ENCODE measurements around the gene CCL5. TPM values are rescaled to one million over a fixed set of nuclear protein-coding genes. Genes with fewer than 3 reads are reported as not detected.

The CCL5 gene
- total and polyA plus RNA-seq, 7 donors: 1.8 to 15.5 (median 2.9) TPM; not detected in 1

DNA sequence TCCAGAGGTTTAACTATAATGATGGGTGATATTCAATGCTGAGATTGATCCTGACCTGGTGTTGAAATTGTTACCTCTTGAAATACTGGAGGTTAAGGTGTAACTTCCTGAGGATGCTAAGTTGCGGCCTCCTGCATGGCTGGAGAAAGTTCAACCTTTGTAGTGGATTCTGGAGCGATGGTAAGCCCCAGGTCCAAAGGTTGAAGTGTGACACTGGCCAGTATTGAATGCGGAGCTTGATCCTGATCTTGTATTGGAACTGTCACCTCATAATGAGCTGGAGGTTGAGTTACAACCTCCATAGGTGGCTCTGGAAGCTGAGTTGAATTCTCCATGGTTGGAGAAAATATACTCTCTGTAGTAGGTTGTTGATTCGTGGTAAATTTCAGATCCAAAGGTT lies 33.4 kb upstream of the CCL5 start:
- no peak overlapping the region for H3K4me3 ChIP-seq

GRCh38 chr17:35912942-35913341 lies 32.8 kb upstream of the CCL5 start:
- WGBS, 2 donors: 83 to 90% methylated on average over 2 of the region's 2 CpGs
- no peak for DNase-seq
- TF ChIP-seq EP300 (IDR thresholded peaks at IDR 0.05) (no peak), POLR2A (IDR thresholded peaks at IDR 0.05) (no peak), CTCF (IDR thresholded peaks at IDR 0.05) (no peak)
- H3K36me3 ChIP-seq: no peaks in the 10 kb centered on the region
- H3K9me3 ChIP-seq: no peaks in the 10 kb centered on the region
- H3K4me3 ChIP-seq: no peak overlapping the region
- no peaks in the 10 kb centered on the region for H3K27me3 ChIP-seq
- intact Hi-C loops (cut with DNase I): no loop called here
- H3K4me1 ChIP-seq: no peaks in the 10 kb centered on the region
- H3K27ac ChIP-seq: no peak overlapping the region

More for the DNA sequence above, 33.4 kb upstream of the CCL5 start:
- Histone ChIP-seq H3K4me1 (no peaks in the 10 kb centered on the region), H3K27me3 (no peaks in the 10 kb centered on the region), H3K9me3 (no peaks in the 10 kb centered on the region), H3K27ac (no peak overlapping the region), H3K36me3 (no peaks in the 10 kb centered on the region)
- no peak for DNase-seq
- intact Hi-C loops (cut with DNase I): no loop called here
- TF ChIP-seq POLR2A (IDR thresholded peaks at IDR 0.05) (no peak), POLR2AphosphoS5 (IDR thresholded peaks at IDR 0.05) (no peak), EP300 (IDR thresholded peaks at IDR 0.05) (no peak), CTCF (IDR thresholded peaks at IDR 0.05) (no peak)
- WGBS, 2 donors: 86 to 91% methylated on average over 4 of the region's 4 CpGs

DNA sequence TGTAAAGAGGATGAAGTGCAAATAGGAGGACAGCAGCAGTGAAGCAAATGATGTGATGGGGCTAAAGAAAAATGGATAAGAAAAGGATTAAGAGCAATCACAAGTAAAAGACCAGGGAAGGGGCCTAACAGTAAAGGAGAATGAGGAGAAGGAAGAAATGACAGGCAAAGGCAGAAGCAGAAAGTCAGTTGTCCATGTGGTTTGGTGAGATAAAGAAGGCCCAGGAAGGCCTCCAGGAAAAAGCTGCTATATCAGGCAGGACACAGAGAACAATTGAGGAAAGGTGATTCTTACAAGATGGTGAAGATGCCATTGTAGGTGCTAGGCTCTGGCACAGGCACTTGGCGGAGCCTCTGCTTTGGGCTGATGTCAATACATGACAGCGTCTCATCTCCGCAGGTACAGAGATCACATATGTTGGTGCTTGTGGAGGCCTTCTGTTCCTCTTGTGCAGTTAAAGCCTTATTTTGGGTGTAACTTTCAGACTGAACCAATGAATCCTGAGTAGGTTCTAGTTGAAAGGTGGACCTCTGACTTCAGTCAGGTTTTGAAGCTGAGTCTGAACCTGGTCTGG lies 32.3 kb upstream of the CCL5 start:
- no peak overlapping the region for H3K4me3 ChIP-seq
- H3K27me3 ChIP-seq: no peaks in the 10 kb centered on the region
- WGBS, 2 donors: 97 to 98% methylated on average over 3 of the region's 3 CpGs
- H3K9me3 ChIP-seq: no peaks in the 10 kb centered on the region
- H3K36me3 ChIP-seq: no peaks in the 10 kb centered on the region
- H3K4me1 ChIP-seq: no peaks in the 10 kb centered on the region
- TF ChIP-seq EP300 (IDR thresholded peaks at IDR 0.05): no peak
- no peak for TF ChIP-seq CTCF (IDR thresholded peaks at IDR 0.05)
- TF ChIP-seq POLR2A (IDR thresholded peaks at IDR 0.05): no peak
- no peak for TF ChIP-seq POLR2AphosphoS5 (IDR thresholded peaks at IDR 0.05)
- no peak overlapping the region for H3K27ac ChIP-seq
- intact Hi-C loops (cut with DNase I): no loop called here
- DNase-seq: no peak

- no peaks in the 10 kb centered on the region for H3K36me3 ChIP-seq
- no peak for DNase-seq
- H3K4me1 ChIP-seq: no peaks in the 10 kb centered on the region
- no peak overlapping the region for H3K4me3 ChIP-seq
- no peaks in the 10 kb centered on the region for H3K27me3 ChIP-seq
- H3K9me3 ChIP-seq: no peaks in the 10 kb centered on the region
- no peak for TF ChIP-seq POLR2AphosphoS5 (IDR thresholded peaks at IDR 0.05)
- no peak for TF ChIP-seq CTCF (IDR thresholded peaks at IDR 0.05)
- no peak for TF ChIP-seq POLR2A (IDR thresholded peaks at IDR 0.05)
- TF ChIP-seq EP300 (IDR thresholded peaks at IDR 0.05): no peak
- intact Hi-C loops (cut with DNase I): no loop called here
- WGBS, 2 donors: 85 to 90% methylated on average over 3 of the region's 3 CpGs
- H3K27ac ChIP-seq: no peak overlapping the region
These were observed 29.2 kb upstream of the CCL5 start for GRCh38 chr17:35909408-35909807.

GRCh38 chr17:35907691-35908090 lies 27.5 kb upstream of the CCL5 start:
- H3K27me3 ChIP-seq: no peaks in the 10 kb centered on the region
- intact Hi-C loops (cut with DNase I): no loop called here
- H3K27ac ChIP-seq: no peak overlapping the region
- TF ChIP-seq POLR2AphosphoS5 (IDR thresholded peaks at IDR 0.05): no peak
- TF ChIP-seq EP300 (IDR thresholded peaks at IDR 0.05): no peak
- TF ChIP-seq CTCF (IDR thresholded peaks at IDR 0.05): no peak
- TF ChIP-seq POLR2A (IDR thresholded peaks at IDR 0.05): no peak
- DNase-seq: no peak
- no peaks in the 10 kb centered on the region for H3K4me1 ChIP-seq
- no peaks in the 10 kb centered on the region for H3K9me3 ChIP-seq
- H3K36me3 ChIP-seq: no peaks in the 10 kb centered on the region
- H3K4me3 ChIP-seq: no peak overlapping the region
- WGBS, 2 donors: 82 to 86% methylated on average over 5 of the region's 5 CpGs

All from sigmoid colon (tissue), 7 donors.